ENCODE results near the gene KDR.

KDR gene

GRCh38 chr4:55125087-55125721 is at the start of gene KDR:
KDR (minus strand) TSS chr4:55125595; CDS start chr4:55125293, 302 bp downstream.
- no peak within 1 kb of the TSS for H2AFZ ChIP-seq (ENCODE audit: low read length)
- no peaks in the 10 kb centered on the region for H3K9me2 ChIP-seq (ENCODE audit: low read depth, low read length)
- no peak within 1 kb of the TSS for H3K4me2 ChIP-seq (ENCODE audit: low read length)
- H3K9me3 ChIP-seq (ENCODE audit: low read length) = no peaks in the 10 kb centered on the region
- H3K36me3 ChIP-seq (ENCODE audit: insufficient read depth, low read length) = no peaks in the 10 kb centered on the region
- no peak for TF ChIP-seq EZH2 (IDR thresholded peaks at IDR 0.05; ENCODE audit: borderline replicate concordance, low read length)
- TF ChIP-seq CTCF (IDR thresholded peaks at IDR 0.05; ENCODE audit: low read length) = no peak
- H3K79me2 ChIP-seq (ENCODE audit: insufficient read depth, low read length) = no peaks in the 10 kb centered on the region
- no peaks in the 10 kb centered on the region for H3K4me1 ChIP-seq (ENCODE audit: insufficient read depth, low read length, severe bottlenecking)
- H3K4me3 ChIP-seq (ENCODE audit: low read depth, low read length, poor library complexity, severe bottlenecking) = no peak within 1 kb of the TSS
- no peaks in the 10 kb centered on the region for H3F3A ChIP-seq (ENCODE audit: insufficient read depth, low read length)
- no peak within 1 kb of the TSS for H3K9ac ChIP-seq (ENCODE audit: low read length)
- H4K20me1 ChIP-seq (ENCODE audit: insufficient read depth, low read length) = no peaks in the 10 kb centered on the region
- no peak within 1 kb of the TSS for H3K27ac ChIP-seq (ENCODE audit: low read depth, low read length, poor library complexity, severe bottlenecking)
- no peaks in the 10 kb centered on the region for H3K27me3 ChIP-seq (ENCODE audit: insufficient read depth, low read length)

- no peaks in the 10 kb centered on the region for H3K4me1 ChIP-seq (ENCODE audit: insufficient read depth, low read length, severe bottlenecking)
- H3K9me2 ChIP-seq (ENCODE audit: low read depth, low read length) = no peaks in the 10 kb centered on the region
- no peaks in the 10 kb centered on the region for H3F3A ChIP-seq (ENCODE audit: insufficient read depth, low read length)
- H3K79me2 ChIP-seq (ENCODE audit: insufficient read depth, low read length) = no peaks in the 10 kb centered on the region
- no peak overlapping the region for H2AFZ ChIP-seq (ENCODE audit: low read length)
- H4K20me1 ChIP-seq (ENCODE audit: insufficient read depth, low read length) = no peaks in the 10 kb centered on the region
- H3K4me3 ChIP-seq (ENCODE audit: low read depth, low read length, poor library complexity, severe bottlenecking) = no peak overlapping the region
- no peak overlapping the region for H3K27ac ChIP-seq (ENCODE audit: low read depth, low read length, poor library complexity, severe bottlenecking)
- TF ChIP-seq CTCF (IDR thresholded peaks at IDR 0.05; ENCODE audit: low read length) (no peak), EZH2 (IDR thresholded peaks at IDR 0.05; ENCODE audit: borderline replicate concordance, low read length) (no peak)
- no peak overlapping the region for H3K4me2 ChIP-seq (ENCODE audit: low read length)
- H3K9ac ChIP-seq (ENCODE audit: low read length) = no peak overlapping the region
- no peaks in the 10 kb centered on the region for H3K9me3 ChIP-seq (ENCODE audit: low read length)
- no peaks in the 10 kb centered on the region for H3K36me3 ChIP-seq (ENCODE audit: insufficient read depth, low read length)
- H3K27me3 ChIP-seq (ENCODE audit: insufficient read depth, low read length) = no peaks in the 10 kb centered on the region
Observed at GRCh38 chr4:55173580-55173979, 48.2 kb upstream of the KDR start.

GRCh38 chr4:55172694-55173287 is 47.4 kb upstream of the KDR start:
- H3K4me3 ChIP-seq (ENCODE audit: low read depth, low read length, poor library complexity, severe bottlenecking) = no peak overlapping the region
- no peaks in the 10 kb centered on the region for H3K79me2 ChIP-seq (ENCODE audit: insufficient read depth, low read length)
- no peaks in the 10 kb centered on the region for H4K20me1 ChIP-seq (ENCODE audit: insufficient read depth, low read length)
- no peaks in the 10 kb centered on the region for H3K9me3 ChIP-seq (ENCODE audit: low read length)
- H2AFZ ChIP-seq (ENCODE audit: low read length) = no peak overlapping the region
- H3K4me1 ChIP-seq (ENCODE audit: insufficient read depth, low read length, severe bottlenecking) = no peaks in the 10 kb centered on the region
- no peaks in the 10 kb centered on the region for H3K36me3 ChIP-seq (ENCODE audit: insufficient read depth, low read length)
- H3K4me2 ChIP-seq (ENCODE audit: low read length) = no peak overlapping the region
- H3K9ac ChIP-seq (ENCODE audit: low read length) = no peak overlapping the region
- no peaks in the 10 kb centered on the region for H3F3A ChIP-seq (ENCODE audit: insufficient read depth, low read length)
- H3K27ac ChIP-seq (ENCODE audit: low read depth, low read length, poor library complexity, severe bottlenecking) = no peak overlapping the region
- TF ChIP-seq EZH2 (IDR thresholded peaks at IDR 0.05; ENCODE audit: borderline replicate concordance, low read length) (no peak), CTCF (IDR thresholded peaks at IDR 0.05; ENCODE audit: low read length) (no peak)
- H3K27me3 ChIP-seq (ENCODE audit: insufficient read depth, low read length) = no peaks in the 10 kb centered on the region
- no peaks in the 10 kb centered on the region for H3K9me2 ChIP-seq (ENCODE audit: low read depth, low read length)

All from OCI-LY1 (cell line).